ENCODE results near the gene TBL1XR1.
A peak's percentile ranks its signal among the peaks of the same experiment; 100 is the strongest.

TBL1XR1 gene
- total RNA-seq: 130 to 177 (median 136) reads per million in 3 donors

DNA sequence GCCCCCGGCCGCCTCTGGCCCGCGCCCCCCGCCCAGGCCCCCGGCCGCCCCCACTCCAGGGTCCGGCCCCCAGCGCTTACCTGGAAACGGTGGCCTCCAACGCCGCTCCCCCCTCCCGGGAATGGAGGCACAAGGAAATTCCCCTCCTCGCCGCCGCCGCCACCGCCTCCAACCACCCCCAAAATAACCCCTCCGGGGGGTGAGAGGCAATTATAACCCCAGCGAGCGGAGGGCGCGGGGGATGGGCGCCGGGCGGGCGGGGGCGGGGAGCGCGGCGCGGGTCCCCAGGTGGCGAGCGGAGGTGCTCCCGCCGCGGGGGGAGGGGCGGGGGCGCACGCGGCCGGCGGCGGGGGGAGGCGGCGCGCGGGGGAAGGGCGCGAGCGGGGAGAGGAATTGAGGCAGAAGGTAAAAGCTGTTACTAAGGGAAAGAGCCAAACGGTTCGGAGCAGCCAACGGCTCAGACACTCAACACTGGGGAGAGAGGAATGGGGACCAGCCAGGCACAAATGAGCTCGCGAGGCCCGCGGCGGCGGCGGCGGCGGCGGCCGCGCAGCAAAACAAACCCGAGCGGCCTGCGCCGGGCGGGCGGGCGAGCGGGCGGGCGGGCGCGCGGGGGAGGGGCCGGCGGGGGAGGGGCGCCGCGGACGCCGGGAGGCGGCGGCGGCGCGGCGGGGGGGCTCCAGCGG is at the start of gene TBL1XR1:
Gene TBL1XR1 (minus strand): TSS at position 442 of the 686 bp plus-strand sequence. CDS start 132,505 bp downstream, outside the sequence.
- no peaks in the 10 kb centered on the region for H3K36me3 ChIP-seq (ENCODE audit: control insufficient read depth, insufficient read depth, low read length)
- DNase-seq: peak; percentile 80 to 82 (median 81)
- H3K4me3 ChIP-seq (ENCODE audit: insufficient read depth, low read depth, low read length, poor library complexity, severe bottlenecking): peak within 1 kb of the TSS; percentile 97
- H3K4me1 ChIP-seq (ENCODE audit: control insufficient read depth, insufficient read depth, low read length, poor library complexity, severe bottlenecking): peaks cover 24% of the 10 kb centered on the region
- no peaks in the 10 kb centered on the region for H3K9me3 ChIP-seq (ENCODE audit: control insufficient read depth, low read length)
- no peaks in the 10 kb centered on the region for H3K27me3 ChIP-seq (replicated peaks; ENCODE audit: control insufficient read depth, insufficient read depth, low read length, poor library complexity, severe bottlenecking)
- H3K27ac ChIP-seq (ENCODE audit: insufficient read depth, low read length, poor library complexity, severe bottlenecking): peak within 1 kb of the TSS; percentile 99

DNA sequence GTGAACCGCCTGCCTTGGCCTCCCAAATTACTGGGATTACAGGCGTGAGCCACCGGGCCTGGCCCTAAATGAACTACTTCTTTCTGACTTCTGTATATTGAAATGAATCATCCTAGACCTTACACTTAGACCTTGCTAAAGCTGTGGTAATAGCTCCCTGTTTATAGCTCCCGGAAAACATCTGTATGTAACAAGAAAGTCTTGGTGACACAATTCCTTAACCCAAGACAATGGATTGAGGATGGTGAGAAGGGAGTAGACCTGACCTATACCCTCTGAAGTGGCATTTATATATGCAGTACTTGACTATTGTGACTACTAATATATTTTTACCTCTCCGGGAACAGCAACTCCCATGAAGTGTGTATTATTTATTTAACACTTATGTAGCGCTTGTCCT is 48.0 kb upstream of the TBL1XR1 start:
- Histone ChIP-seq H3K36me3 (ENCODE audit: control insufficient read depth, insufficient read depth, low read length) (no peaks in the 10 kb centered on the region), H3K9me3 (ENCODE audit: control insufficient read depth, low read length) (no peaks in the 10 kb centered on the region), H3K27ac (ENCODE audit: insufficient read depth, low read length, poor library complexity, severe bottlenecking) (no peak overlapping the region), H3K27me3 (replicated peaks; ENCODE audit: control insufficient read depth, insufficient read depth, low read length, poor library complexity, severe bottlenecking) (no peaks in the 10 kb centered on the region), H3K4me1 (ENCODE audit: control insufficient read depth, insufficient read depth, low read length, poor library complexity, severe bottlenecking) (no peaks in the 10 kb centered on the region), H3K4me3 (ENCODE audit: insufficient read depth, low read depth, low read length, poor library complexity, severe bottlenecking) (no peak overlapping the region)
- DNase-seq: no peak

DNA sequence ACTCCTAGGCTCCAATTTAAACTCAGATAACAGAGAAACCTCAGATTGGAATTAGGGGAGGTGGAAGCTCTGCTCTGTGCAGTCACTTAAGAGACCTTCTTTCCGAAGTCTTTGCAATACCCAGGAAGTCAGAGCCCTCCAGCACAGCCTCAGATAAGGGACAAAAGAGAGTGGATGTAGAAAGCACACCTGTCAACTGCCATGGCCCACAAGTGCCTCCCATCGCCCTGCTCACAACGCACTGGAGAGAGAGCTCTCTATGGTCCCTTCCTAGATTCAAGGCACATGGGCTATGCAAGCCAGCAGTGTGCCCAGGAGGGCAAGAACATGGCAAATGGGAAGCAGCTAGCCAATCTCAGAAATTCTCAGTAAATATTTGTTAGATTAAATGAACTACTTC is 47.3 kb upstream of the TBL1XR1 start:
- Histone ChIP-seq H3K36me3 (ENCODE audit: control insufficient read depth, insufficient read depth, low read length) (no peaks in the 10 kb centered on the region), H3K4me1 (ENCODE audit: control insufficient read depth, insufficient read depth, low read length, poor library complexity, severe bottlenecking) (no peaks in the 10 kb centered on the region), H3K4me3 (ENCODE audit: insufficient read depth, low read depth, low read length, poor library complexity, severe bottlenecking) (no peak overlapping the region), H3K27ac (ENCODE audit: insufficient read depth, low read length, poor library complexity, severe bottlenecking) (no peak overlapping the region), H3K27me3 (replicated peaks; ENCODE audit: control insufficient read depth, insufficient read depth, low read length, poor library complexity, severe bottlenecking) (no peaks in the 10 kb centered on the region), H3K9me3 (ENCODE audit: control insufficient read depth, low read length) (no peaks in the 10 kb centered on the region)
- DNase-seq: no peak

DNA sequence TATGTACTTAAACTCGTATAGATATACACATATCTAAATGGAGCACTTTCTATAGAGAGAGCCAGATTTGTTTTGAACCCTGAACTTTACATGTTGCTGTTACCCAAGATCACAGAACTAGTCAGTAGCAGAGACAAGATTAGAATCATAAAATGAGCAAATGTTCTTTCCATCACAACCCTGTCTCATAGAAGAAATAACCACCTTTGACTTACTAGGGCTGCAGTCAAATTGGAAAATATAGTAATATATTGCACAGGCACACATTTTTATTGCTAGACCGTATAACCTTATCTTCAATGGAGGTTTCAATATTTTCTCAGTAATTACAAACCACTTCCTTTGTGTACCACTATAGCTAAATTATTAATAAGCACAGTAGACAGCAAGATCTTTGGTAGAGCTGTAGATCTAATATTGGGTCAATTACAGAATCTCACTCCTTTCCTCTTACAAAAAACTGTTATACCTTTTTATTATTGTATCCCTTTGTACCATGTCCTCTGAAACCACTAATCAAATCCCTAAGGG is 41.5 kb upstream of the TBL1XR1 start:
- no peaks in the 10 kb centered on the region for H3K9me3 ChIP-seq (ENCODE audit: control insufficient read depth, low read length)
- no peak overlapping the region for H3K4me3 ChIP-seq (ENCODE audit: insufficient read depth, low read depth, low read length, poor library complexity, severe bottlenecking)
- H3K36me3 ChIP-seq (ENCODE audit: control insufficient read depth, insufficient read depth, low read length): no peaks in the 10 kb centered on the region
- no peak for DNase-seq
- no peaks in the 10 kb centered on the region for H3K4me1 ChIP-seq (ENCODE audit: control insufficient read depth, insufficient read depth, low read length, poor library complexity, severe bottlenecking)
- H3K27ac ChIP-seq (ENCODE audit: insufficient read depth, low read length, poor library complexity, severe bottlenecking): no peak overlapping the region
- no peaks in the 10 kb centered on the region for H3K27me3 ChIP-seq (replicated peaks; ENCODE audit: control insufficient read depth, insufficient read depth, low read length, poor library complexity, severe bottlenecking)

DNA sequence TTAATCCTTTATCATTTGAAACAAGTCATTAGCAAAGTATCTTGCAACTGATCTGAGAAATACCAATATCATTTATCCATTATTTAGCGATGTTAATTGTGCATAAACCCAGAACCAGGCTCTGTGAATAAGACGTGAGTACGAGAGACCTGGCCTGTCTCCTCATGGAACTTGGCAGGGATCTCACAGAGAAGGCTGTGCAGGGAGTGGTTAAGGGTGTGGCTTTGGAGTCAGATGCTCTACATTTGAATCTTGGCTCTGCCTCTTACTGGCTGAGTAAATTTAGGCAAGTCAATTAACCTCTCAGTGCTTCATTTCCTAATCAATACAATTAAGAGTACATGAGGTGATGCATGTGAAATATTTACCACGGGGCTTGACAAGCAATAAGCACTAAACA is 39.9 kb upstream of the TBL1XR1 start:
- DNase-seq: no peak
- Histone ChIP-seq H3K36me3 (ENCODE audit: control insufficient read depth, insufficient read depth, low read length) (no peaks in the 10 kb centered on the region), H3K9me3 (ENCODE audit: control insufficient read depth, low read length) (no peaks in the 10 kb centered on the region), H3K4me3 (ENCODE audit: insufficient read depth, low read depth, low read length, poor library complexity, severe bottlenecking) (no peak overlapping the region), H3K27me3 (replicated peaks; ENCODE audit: control insufficient read depth, insufficient read depth, low read length, poor library complexity, severe bottlenecking) (no peaks in the 10 kb centered on the region), H3K4me1 (ENCODE audit: control insufficient read depth, insufficient read depth, low read length, poor library complexity, severe bottlenecking) (no peaks in the 10 kb centered on the region), H3K27ac (ENCODE audit: insufficient read depth, low read length, poor library complexity, severe bottlenecking) (no peak overlapping the region)

DNA sequence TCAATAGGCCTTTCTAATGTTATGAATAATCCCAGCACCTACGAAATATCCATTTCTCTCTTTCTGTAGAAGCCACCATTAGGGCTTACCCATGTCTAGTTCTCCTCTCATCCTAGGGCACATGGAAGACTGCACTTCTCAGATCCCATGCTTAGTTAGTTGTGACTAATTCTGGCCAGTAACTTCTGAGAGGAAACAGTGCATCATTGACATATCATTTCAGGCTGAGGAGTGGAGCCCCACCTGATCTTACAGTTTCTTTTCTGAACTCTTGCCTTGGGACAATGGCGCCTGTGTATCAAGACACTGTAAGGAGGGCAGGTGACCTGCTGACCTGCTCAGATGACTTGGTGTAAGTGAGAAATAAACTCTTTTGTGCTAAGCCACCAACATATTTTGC is 39.4 kb upstream of the TBL1XR1 start:
- H3K4me1 ChIP-seq (ENCODE audit: control insufficient read depth, insufficient read depth, low read length, poor library complexity, severe bottlenecking): no peaks in the 10 kb centered on the region
- no peaks in the 10 kb centered on the region for H3K27me3 ChIP-seq (replicated peaks; ENCODE audit: control insufficient read depth, insufficient read depth, low read length, poor library complexity, severe bottlenecking)
- H3K4me3 ChIP-seq (ENCODE audit: insufficient read depth, low read depth, low read length, poor library complexity, severe bottlenecking): no peak overlapping the region
- no peaks in the 10 kb centered on the region for H3K9me3 ChIP-seq (ENCODE audit: control insufficient read depth, low read length)
- H3K27ac ChIP-seq (ENCODE audit: insufficient read depth, low read length, poor library complexity, severe bottlenecking): no peak overlapping the region
- H3K36me3 ChIP-seq (ENCODE audit: control insufficient read depth, insufficient read depth, low read length): no peaks in the 10 kb centered on the region
- DNase-seq: no peak

DNA sequence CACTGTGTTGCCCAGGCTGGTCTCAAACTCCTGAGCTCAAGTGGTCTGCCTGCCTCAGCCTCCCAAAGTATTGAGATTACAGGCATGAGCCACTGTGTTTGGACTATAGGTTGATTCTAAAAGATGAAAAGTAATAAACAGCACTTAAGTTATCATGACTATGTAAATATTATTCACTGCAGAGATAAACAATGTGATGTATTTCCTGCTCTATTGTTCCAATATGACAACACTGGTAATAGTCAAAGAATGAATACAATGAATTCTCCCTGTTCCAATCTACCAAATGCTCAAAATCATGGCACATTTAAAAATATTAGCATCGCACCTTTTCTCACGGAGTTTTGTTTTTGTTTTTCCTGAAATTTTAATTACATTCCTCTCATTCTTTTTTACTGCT is 36.8 kb upstream of the TBL1XR1 start:
- Histone ChIP-seq H3K4me1 (ENCODE audit: control insufficient read depth, insufficient read depth, low read length, poor library complexity, severe bottlenecking) (no peaks in the 10 kb centered on the region), H3K9me3 (ENCODE audit: control insufficient read depth, low read length) (no peaks in the 10 kb centered on the region), H3K27me3 (replicated peaks; ENCODE audit: control insufficient read depth, insufficient read depth, low read length, poor library complexity, severe bottlenecking) (no peaks in the 10 kb centered on the region), H3K36me3 (ENCODE audit: control insufficient read depth, insufficient read depth, low read length) (no peaks in the 10 kb centered on the region), H3K4me3 (ENCODE audit: insufficient read depth, low read depth, low read length, poor library complexity, severe bottlenecking) (no peak overlapping the region), H3K27ac (ENCODE audit: insufficient read depth, low read length, poor library complexity, severe bottlenecking) (no peak overlapping the region)
- DNase-seq: no peak

DNA sequence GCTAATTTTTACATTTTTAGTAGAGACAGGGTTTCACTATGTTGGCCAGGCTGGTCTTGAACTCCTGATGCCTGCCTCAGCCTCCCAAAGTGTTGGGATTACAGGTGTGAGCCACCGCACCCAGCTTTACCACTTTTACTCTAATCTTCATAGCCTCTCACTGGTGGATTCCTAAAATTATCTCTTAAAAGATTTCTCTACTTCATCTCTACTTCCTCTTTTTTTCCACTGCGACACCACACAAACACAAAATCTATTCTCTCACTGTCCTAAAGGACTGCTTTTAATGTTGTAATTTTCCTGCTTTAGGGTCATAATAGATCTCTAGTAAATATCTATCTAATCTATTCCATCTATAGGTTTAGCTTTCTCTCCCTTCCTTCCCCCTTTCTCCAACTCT is 34.0 kb upstream of the TBL1XR1 start:
- Histone ChIP-seq H3K9me3 (ENCODE audit: control insufficient read depth, low read length) (no peaks in the 10 kb centered on the region), H3K4me1 (ENCODE audit: control insufficient read depth, insufficient read depth, low read length, poor library complexity, severe bottlenecking) (no peaks in the 10 kb centered on the region)
- no peak for DNase-seq

DNA sequence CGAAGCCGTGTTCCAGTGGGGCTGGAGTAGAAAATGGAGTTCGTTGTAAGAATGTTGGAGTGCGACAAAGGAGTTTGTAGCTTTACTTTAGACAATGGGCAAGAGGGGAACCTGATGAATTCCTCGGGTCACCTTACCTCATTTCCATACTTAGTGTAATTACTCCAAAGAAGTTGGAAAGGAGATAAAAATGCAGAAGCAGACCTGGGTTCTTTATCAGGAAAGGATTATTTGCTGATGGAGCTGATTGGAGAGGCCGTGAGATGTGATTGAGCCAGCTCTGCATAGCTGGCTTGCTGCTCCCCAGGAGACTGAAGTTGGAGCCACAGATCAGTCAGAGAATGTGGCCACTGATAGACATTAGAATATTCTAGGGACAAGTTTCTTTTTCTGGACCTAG is 33.4 kb upstream of the TBL1XR1 start:
- DNase-seq: no peak
- Histone ChIP-seq H3K4me3 (ENCODE audit: insufficient read depth, low read depth, low read length, poor library complexity, severe bottlenecking) (no peak overlapping the region), H3K27me3 (replicated peaks; ENCODE audit: control insufficient read depth, insufficient read depth, low read length, poor library complexity, severe bottlenecking) (no peaks in the 10 kb centered on the region), H3K9me3 (ENCODE audit: control insufficient read depth, low read length) (no peaks in the 10 kb centered on the region), H3K36me3 (ENCODE audit: control insufficient read depth, insufficient read depth, low read length) (no peaks in the 10 kb centered on the region), H3K4me1 (ENCODE audit: control insufficient read depth, insufficient read depth, low read length, poor library complexity, severe bottlenecking) (no peaks in the 10 kb centered on the region), H3K27ac (ENCODE audit: insufficient read depth, low read length, poor library complexity, severe bottlenecking) (no peak overlapping the region)

More for the DNA sequence above, 34.0 kb upstream of the TBL1XR1 start:
- Histone ChIP-seq H3K36me3 (ENCODE audit: control insufficient read depth, insufficient read depth, low read length) (no peaks in the 10 kb centered on the region), H3K27me3 (replicated peaks; ENCODE audit: control insufficient read depth, insufficient read depth, low read length, poor library complexity, severe bottlenecking) (no peaks in the 10 kb centered on the region), H3K27ac (ENCODE audit: insufficient read depth, low read length, poor library complexity, severe bottlenecking) (no peak overlapping the region), H3K4me3 (ENCODE audit: insufficient read depth, low read depth, low read length, poor library complexity, severe bottlenecking) (no peak overlapping the region)

DNA sequence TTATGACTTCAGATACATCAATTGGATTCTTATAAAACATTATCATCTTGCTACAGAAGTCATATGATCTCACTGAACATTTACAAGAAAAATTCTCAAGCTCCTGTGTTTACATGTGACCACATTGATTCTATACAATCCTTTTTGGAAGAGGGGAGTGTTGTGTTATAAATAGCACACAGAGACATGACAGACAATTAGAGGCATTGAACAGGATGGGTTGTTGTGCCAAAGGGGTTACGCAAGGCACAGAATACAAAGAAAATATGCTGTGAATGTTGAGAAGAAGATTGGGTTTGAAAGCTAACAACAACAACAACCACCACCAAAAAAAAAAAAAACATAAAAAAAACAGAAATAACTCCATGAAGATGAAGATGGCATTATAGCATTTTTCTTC is 32.5 kb upstream of the TBL1XR1 start:
- Histone ChIP-seq H3K4me3 (ENCODE audit: insufficient read depth, low read depth, low read length, poor library complexity, severe bottlenecking) (no peak overlapping the region), H3K36me3 (ENCODE audit: control insufficient read depth, insufficient read depth, low read length) (no peaks in the 10 kb centered on the region), H3K4me1 (ENCODE audit: control insufficient read depth, insufficient read depth, low read length, poor library complexity, severe bottlenecking) (no peaks in the 10 kb centered on the region), H3K27ac (ENCODE audit: insufficient read depth, low read length, poor library complexity, severe bottlenecking) (no peak overlapping the region), H3K9me3 (ENCODE audit: control insufficient read depth, low read length) (no peaks in the 10 kb centered on the region), H3K27me3 (replicated peaks; ENCODE audit: control insufficient read depth, insufficient read depth, low read length, poor library complexity, severe bottlenecking) (no peaks in the 10 kb centered on the region)
- DNase-seq: no peak
